Measurements from ENCODE around the gene MCEMP1.

The MCEMP1 gene, protein sequence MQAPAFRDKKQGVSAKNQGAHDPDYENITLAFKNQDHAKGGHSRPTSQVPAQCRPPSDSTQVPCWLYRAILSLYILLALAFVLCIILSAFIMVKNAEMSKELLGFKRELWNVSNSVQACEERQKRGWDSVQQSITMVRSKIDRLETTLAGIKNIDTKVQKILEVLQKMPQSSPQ

DNA sequence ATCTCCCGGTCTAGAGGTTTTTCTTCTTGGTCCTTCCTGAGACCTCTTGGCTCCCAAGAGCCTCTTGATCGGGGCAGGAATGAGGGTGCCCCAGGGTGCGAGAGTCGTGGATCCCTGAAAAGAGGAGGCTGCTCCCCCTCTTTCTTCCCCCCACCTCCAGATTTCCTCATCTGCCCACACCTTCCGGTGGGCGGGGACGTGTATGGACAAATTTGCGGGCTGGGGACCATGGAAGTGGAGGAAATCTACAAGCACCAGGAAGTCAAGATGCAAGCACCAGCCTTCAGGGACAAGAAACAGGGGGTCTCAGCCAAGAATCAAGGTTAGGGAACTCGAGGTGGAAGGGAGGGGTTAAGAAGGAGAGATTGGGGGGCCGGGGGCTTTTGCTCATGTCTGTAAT lies at the start of gene MCEMP1:
Gene MCEMP1 (plus strand): TSS at position 237 of the 400 bp plus-strand sequence. CDS start 31 bp downstream, at position 268.
- Histone ChIP-seq H3K4me1 (ENCODE audit: control insufficient read depth, low read length) (peaks cover 68% of the 10 kb centered on the region), H3K27ac (ENCODE audit: low read depth, low read length) (peak within 1 kb of the TSS; percentile 51), H3K79me2 (ENCODE audit: control insufficient read depth, low read length) (peaks cover 12% of the 10 kb centered on the region), H3K4me2 (ENCODE audit: low read length) (peak within 1 kb of the TSS; percentile 78), H3K9me2 (replicated peaks; ENCODE audit: control insufficient read depth, low read length) (no peaks in the 10 kb centered on the region), H3F3A (ENCODE audit: control insufficient read depth, insufficient read depth) (no peaks in the 10 kb centered on the region; the same call in 1 of the 2 replicates), H3K9me3 (ENCODE audit: control insufficient read depth, insufficient read depth, low read length) (peaks cover 7% of the 10 kb centered on the region; the same call in 1 of the 2 replicates), H3K27me3 (ENCODE audit: control insufficient read depth, low read length) (no peaks in the 10 kb centered on the region; the same call in 1 of the 2 replicates), H4K20me1 (ENCODE audit: control insufficient read depth, insufficient read depth, low read depth, low read length) (no peaks in the 10 kb centered on the region), H3K4me3 (ENCODE audit: low read length) (peak within 1 kb of the TSS; percentile 72), H3K36me3 (ENCODE audit: control insufficient read depth, low read length) (peaks cover 4% of the 10 kb centered on the region; the same call in 1 of the 2 replicates)
- TF ChIP-seq, protein P1, sequence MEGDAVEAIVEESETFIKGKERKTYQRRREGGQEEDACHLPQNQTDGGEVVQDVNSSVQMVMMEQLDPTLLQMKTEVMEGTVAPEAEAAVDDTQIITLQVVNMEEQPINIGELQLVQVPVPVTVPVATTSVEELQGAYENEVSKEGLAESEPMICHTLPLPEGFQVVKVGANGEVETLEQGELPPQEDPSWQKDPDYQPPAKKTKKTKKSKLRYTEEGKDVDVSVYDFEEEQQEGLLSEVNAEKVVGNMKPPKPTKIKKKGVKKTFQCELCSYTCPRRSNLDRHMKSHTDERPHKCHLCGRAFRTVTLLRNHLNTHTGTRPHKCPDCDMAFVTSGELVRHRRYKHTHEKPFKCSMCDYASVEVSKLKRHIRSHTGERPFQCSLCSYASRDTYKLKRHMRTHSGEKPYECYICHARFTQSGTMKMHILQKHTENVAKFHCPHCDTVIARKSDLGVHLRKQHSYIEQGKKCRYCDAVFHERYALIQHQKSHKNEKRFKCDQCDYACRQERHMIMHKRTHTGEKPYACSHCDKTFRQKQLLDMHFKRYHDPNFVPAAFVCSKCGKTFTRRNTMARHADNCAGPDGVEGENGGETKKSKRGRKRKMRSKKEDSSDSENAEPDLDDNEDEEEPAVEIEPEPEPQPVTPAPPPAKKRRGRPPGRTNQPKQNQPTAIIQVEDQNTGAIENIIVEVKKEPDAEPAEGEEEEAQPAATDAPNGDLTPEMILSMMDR (IDR thresholded peaks at IDR 0.05; ENCODE audit: low read depth, low read length, poor library complexity, severe bottlenecking), result no peak
- TF ChIP-seq EZH2phosphoT487 (IDR thresholded peaks at IDR 0.05; ENCODE audit: borderline replicate concordance, low read length), result no peak

DNA sequence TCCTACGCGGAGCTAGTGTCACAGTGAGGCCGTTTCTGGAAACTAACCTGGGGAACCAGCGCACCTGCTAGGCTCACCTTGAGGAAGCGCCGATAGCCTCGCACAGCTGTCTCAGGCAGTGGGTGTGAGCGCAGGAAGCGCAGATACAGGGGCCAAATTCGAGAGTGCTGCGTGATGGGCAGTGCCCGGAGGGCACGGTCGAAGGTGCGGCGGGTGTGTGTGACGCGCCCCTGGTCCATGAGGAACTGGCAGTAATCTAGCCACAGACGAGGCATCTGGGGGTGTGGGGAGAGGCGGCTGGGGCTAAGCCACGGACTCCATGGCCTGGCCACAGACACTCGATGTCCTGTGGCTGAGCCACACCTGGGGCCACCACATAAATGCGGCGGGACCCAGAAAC lies 49.7 kb upstream of the MCEMP1 start:
- no peak overlapping the region for H3K4me2 ChIP-seq (ENCODE audit: low read length)
- TF ChIP-seq, protein P1 (IDR thresholded peaks at IDR 0.05; ENCODE audit: low read depth, low read length, poor library complexity, severe bottlenecking), result no peak
- TF ChIP-seq EZH2phosphoT487 (IDR thresholded peaks at IDR 0.05; ENCODE audit: borderline replicate concordance, low read length), result no peak

DNA sequence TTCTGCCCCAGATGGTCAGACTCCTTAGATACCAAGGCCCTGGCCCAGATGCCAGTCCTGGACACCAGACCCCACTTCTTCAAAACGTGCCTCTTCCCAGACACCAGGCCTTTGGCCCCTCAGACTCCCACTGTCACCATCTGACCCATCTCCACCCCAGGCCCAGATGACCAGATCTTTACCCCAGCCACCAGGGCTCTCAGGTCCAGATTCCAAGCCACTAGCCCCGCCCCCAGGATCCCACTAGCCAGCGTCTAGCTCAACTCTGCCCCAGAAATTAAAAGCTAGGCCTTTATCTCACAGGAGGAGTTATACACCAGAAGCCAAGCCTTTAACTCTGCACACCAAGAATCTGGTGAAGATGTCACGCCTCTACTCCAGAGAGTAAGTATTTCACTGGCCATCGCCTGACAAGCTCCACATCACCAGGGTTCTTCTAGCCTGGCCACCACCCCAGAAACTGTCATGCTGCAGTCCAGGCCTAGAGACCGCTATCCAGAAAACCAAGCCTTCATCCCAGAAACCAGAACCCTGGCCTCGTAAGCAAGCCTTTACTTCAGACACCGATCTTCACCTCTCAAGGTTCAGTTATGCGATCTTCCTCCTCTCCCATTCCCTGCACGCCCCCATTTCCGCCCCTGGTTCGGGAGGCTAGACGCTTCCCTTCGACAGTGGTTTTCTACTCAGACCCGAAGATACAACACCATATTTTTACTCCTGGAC lies 48.1 kb upstream of the MCEMP1 start:
- peak overlapping the region; percentile 91 for H3K4me3 ChIP-seq (ENCODE audit: low read length)
- no peaks in the 10 kb centered on the region for H3K9me3 ChIP-seq (ENCODE audit: control insufficient read depth, insufficient read depth, low read length)
- H3K9me2 ChIP-seq (replicated peaks; ENCODE audit: control insufficient read depth, low read length), result no peaks in the 10 kb centered on the region
- H3K27me3 ChIP-seq (ENCODE audit: control insufficient read depth, low read length), result no peaks in the 10 kb centered on the region
- TF ChIP-seq, protein P1 (IDR thresholded peaks at IDR 0.05; ENCODE audit: low read depth, low read length, poor library complexity, severe bottlenecking), result no peak
- no peak for TF ChIP-seq EZH2phosphoT487 (IDR thresholded peaks at IDR 0.05; ENCODE audit: borderline replicate concordance, low read length)
- peaks cover 28% of the 10 kb centered on the region for H3K36me3 ChIP-seq (ENCODE audit: control insufficient read depth, low read length)
- no peaks in the 10 kb centered on the region for H4K20me1 ChIP-seq (ENCODE audit: control insufficient read depth, insufficient read depth, low read depth, low read length)
- H3K4me1 ChIP-seq (ENCODE audit: control insufficient read depth, low read length), result peaks cover 21% of the 10 kb centered on the region
- peaks cover 60% of the 10 kb centered on the region for H3K79me2 ChIP-seq (ENCODE audit: control insufficient read depth, low read length)
- no peak overlapping the region for H3K27ac ChIP-seq (ENCODE audit: low read depth, low read length)
- H3F3A ChIP-seq (ENCODE audit: control insufficient read depth, insufficient read depth), result no peaks in the 10 kb centered on the region
- peak overlapping the region; percentile 90 for H3K4me2 ChIP-seq (ENCODE audit: low read length)

More for the DNA sequence above, 49.7 kb upstream of the MCEMP1 start:
- no peak overlapping the region for H3K27ac ChIP-seq (ENCODE audit: low read depth, low read length)
- H3F3A ChIP-seq (ENCODE audit: control insufficient read depth, insufficient read depth), result no peaks in the 10 kb centered on the region
- H3K79me2 ChIP-seq (ENCODE audit: control insufficient read depth, low read length), result peaks cover 60% of the 10 kb centered on the region
- no peaks in the 10 kb centered on the region for H4K20me1 ChIP-seq (ENCODE audit: control insufficient read depth, insufficient read depth, low read depth, low read length)
- H3K9me2 ChIP-seq (replicated peaks; ENCODE audit: control insufficient read depth, low read length), result no peaks in the 10 kb centered on the region
- H3K27me3 ChIP-seq (ENCODE audit: control insufficient read depth, low read length), result no peaks in the 10 kb centered on the region
- H3K4me1 ChIP-seq (ENCODE audit: control insufficient read depth, low read length), result peaks cover 21% of the 10 kb centered on the region
- no peak overlapping the region for H3K4me3 ChIP-seq (ENCODE audit: low read length)
- H3K36me3 ChIP-seq (ENCODE audit: control insufficient read depth, low read length), result peaks cover 39% of the 10 kb centered on the region
- no peaks in the 10 kb centered on the region for H3K9me3 ChIP-seq (ENCODE audit: control insufficient read depth, insufficient read depth, low read length)

Measured in DOHH2 (cell line).